Right atrium auricular region (tissue), 2 donors: ENCODE results near the gene GSKIP. TPM values are rescaled to one million over a fixed set of nuclear protein-coding genes. Genes with fewer than 3 reads are reported as not detected.
A peak's percentile ranks its signal among the peaks of the same experiment; 100 is the strongest.

Source experiments
- DNase-seq: peaks from one replicate; pipeline ENCODE4 v3.0.0-alpha.2; 2019; ENCODE audit warnings: low spot score
- H3K27ac ChIP-seq, 2 donors: fragments of 200-600 bp; sonication (generic); 1 replicate in 1 of 2; 2 replicates in 1 of 2; pipeline ENCODE4 v1.5.1; 2016 to 2019
- H3K27me3 ChIP-seq, 2 donors: fragments of 200-600 bp; sonication (generic); one replicate each; pipeline versions ENCODE4 v1.5.1 to v1.6.0; 2017 to 2019
- H3K36me3 ChIP-seq: fragments of 200-600 bp; sonication (generic); one replicate; pipeline ENCODE4 v1.5.1; 2016
- H3K4me1 ChIP-seq, 2 donors: fragments of 200-600 bp; sonication (generic); one replicate each; pipeline versions ENCODE4 v1.5.1 to v1.6.0; 2017 to 2019
- H3K4me3 ChIP-seq, 2 donors: fragments of 200-600 bp; sonication (generic); 1 replicate in 1 of 2; 2 replicates in 1 of 2; pipeline ENCODE4 v1.5.1; 2017 to 2019; ENCODE audit warnings: mild to moderate bottlenecking in 1 of 2, moderate library complexity in 1 of 2
- H3K9me3 ChIP-seq, 2 donors: fragments of 200-600 bp; sonication (generic); one replicate each; pipeline ENCODE4 v1.5.1; 2019
- CTCF ChIP-seq, 2 donors: fragments of 200-600 bp; sonication (generic); IDR thresholded peaks; one replicate each; pipeline ENCODE4 v1.5.1; 2019; ENCODE audit warnings: antibody characterized with exemption in 2 of 2
- total RNA-seq, 2 donors: library from RNA; depleted of rRNA; stranded (reverse); fragments of >200 nt; gene quantifications; one replicate each; pipeline ENCODE4 v1.1.0, GENCODE V29; 2016

The GSKIP gene
- total RNA-seq, 2 donors from 2014 or later, result 8.7 to 14.8 TPM

GRCh38 chr14:96352708-96353107 is 10.6 kb upstream of the GSKIP start:
- H3K9me3 ChIP-seq, result no peaks in the 10 kb centered on the region
- H3K4me1 ChIP-seq, result no peaks in the 10 kb centered on the region
- no peak overlapping the region for H3K27ac ChIP-seq
- H3K4me3 ChIP-seq, result no peak overlapping the region
- H3K27me3 ChIP-seq, result no peaks in the 10 kb centered on the region
- no peak for TF ChIP-seq CTCF (IDR thresholded peaks at IDR 0.05)
- no peaks in the 10 kb centered on the region for H3K36me3 ChIP-seq
- DNase-seq, result no peak

GRCh38 chr14:96354246-96354645 is 9.1 kb upstream of the GSKIP start:
- no peaks in the 10 kb centered on the region for H3K27me3 ChIP-seq
- H3K4me3 ChIP-seq, result no peak overlapping the region
- no peak overlapping the region for H3K27ac ChIP-seq
- DNase-seq, result no peak
- peaks cover 0 to 4% of the 10 kb centered on the region in 2 donors for H3K4me1 ChIP-seq
- TF ChIP-seq CTCF (IDR thresholded peaks at IDR 0.05), result no peak
- no peaks in the 10 kb centered on the region for H3K9me3 ChIP-seq
- H3K36me3 ChIP-seq, result no peaks in the 10 kb centered on the region

- peaks cover 0 to 18% of the 10 kb centered on the region in 2 donors for H3K4me1 ChIP-seq
- no peaks in the 10 kb centered on the region for H3K27me3 ChIP-seq
- DNase-seq, result no peak
- H3K9me3 ChIP-seq, result no peaks in the 10 kb centered on the region
- no peak overlapping the region for H3K27ac ChIP-seq
- H3K4me3 ChIP-seq, result no peak overlapping the region
- no peaks in the 10 kb centered on the region for H3K36me3 ChIP-seq
- TF ChIP-seq CTCF (IDR thresholded peaks at IDR 0.05), result no peak
Measured at GRCh38 chr14:96357216-96357615, 6.1 kb upstream of the GSKIP start.

GRCh38 chr14:96359959-96360358 is 3.4 kb upstream of the GSKIP start:
- Histone ChIP-seq H3K27ac (no peak overlapping the region), H3K27me3 (no peaks in the 10 kb centered on the region), H3K9me3 (no peaks in the 10 kb centered on the region), H3K36me3 (no peaks in the 10 kb centered on the region), H3K4me3 (no peak overlapping the region), H3K4me1 (peaks cover 0 to 31% of the 10 kb centered on the region in 2 donors)
- no peak for TF ChIP-seq CTCF (IDR thresholded peaks at IDR 0.05)
- no peak for DNase-seq

- Histone ChIP-seq H3K27me3 (no peaks in the 10 kb centered on the region), H3K9me3 (no peaks in the 10 kb centered on the region), H3K36me3 (no peaks in the 10 kb centered on the region), H3K4me3 (peak overlapping the region; percentile 99 to 100), H3K27ac (peak overlapping the region; percentile 96 to 97), H3K4me1 (peaks cover 0 to 34% of the 10 kb centered on the region in 2 donors)
- TF ChIP-seq CTCF (IDR thresholded peaks at IDR 0.05), result no peak
- DNase-seq, result no peak
Measured at GRCh38 chr14:96362071-96362964, 1.0 kb upstream of the GSKIP start.
